M059J (cell line): ENCODE data around the gene HSD11B1L. TPM values are rescaled to one million over a fixed set of nuclear protein-coding genes. Genes with fewer than 3 reads are reported as not detected.

Experiments
- DNase-seq: peaks from one replicate; pipeline ENCODE4 v3.0.0-alpha.2; 2012; ENCODE audit warnings: low read depth
- total RNA-seq: library from RNA; depleted of rRNA; stranded (reverse); fragments of >200 nt; shearing (Covaris generic); gene quantifications from 2 replicates; pipeline ENCODE4 v1.2.3, GENCODE V29; 2014

HSD11B1L gene
- total RNA-seq, 1 experiment from 2014 or later = 13.7 TPM

- DNase-seq = no peak
Measured at GRCh38 chr19:5666921-5667610, 13.8 kb upstream of the HSD11B1L start.

DNA sequence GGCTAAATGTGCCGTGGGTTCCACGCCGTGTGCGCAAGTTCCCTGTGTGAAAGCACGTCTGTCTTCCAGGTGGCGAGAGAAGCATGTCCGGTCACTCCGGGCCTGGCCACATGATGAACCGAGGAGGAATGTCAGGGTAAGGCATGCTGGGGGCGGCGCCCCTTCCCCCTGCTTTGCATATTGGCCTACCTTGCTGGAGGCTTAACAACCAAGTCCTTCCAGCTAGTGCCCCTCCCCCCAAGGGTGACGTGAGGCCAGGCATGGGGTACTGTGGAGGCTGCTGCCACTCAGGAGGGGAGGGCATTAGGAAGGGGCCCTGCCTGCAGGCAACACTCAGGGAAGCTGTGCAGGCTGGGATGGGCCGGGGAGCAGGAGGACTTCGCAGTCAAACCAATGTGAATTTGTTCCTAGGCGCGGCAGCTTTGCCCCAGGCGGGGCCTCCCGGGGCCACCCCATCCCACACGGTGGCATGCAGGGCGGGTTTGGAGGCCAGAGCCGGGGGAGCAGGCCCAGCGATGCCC lies 13.0 kb upstream of the HSD11B1L start:
- no peak for DNase-seq

DNA sequence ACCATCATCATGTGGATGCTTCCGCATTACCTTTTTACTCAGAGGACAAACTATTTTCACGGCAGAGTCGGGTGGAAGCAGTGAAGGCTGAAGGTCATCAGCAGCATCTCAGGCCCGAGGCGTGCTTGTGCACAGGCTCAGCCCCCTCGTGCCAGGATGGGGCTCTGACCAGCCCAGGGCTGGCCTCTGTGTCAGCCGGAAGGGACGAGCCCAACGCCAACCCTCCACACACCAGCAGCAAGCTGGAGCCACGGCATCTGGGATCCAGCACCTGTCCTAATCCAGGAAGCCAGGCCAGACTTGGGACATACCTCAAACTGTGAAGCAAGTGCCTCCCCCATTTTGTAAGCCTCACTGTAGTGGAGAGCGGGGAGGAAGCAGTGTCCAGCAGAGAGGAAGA lies 11.6 kb upstream of the HSD11B1L start:
- DNase-seq = no peak

DNA sequence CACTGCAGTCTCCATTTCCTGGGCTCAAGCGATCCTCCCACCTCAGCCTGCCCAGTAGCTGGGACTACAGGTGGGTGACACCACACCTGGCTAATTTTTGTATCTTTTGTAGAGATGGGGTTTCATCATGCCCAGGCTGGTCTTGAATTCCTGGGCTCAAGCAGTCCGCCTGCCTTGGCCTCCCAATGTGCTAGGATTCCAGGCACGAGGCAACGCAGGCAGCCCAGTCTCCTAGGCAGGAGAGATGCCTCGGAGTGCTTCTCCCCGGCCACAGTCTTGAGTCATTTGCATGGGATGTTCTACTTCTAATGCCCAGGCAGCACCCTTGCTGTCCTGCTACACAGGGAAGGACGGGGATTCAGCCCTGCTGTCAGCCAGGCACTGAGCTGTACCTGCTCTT lies 9.2 kb upstream of the HSD11B1L start:
- DNase-seq = no peak

- no peak for DNase-seq
Measured at GRCh38 chr19:5672708-5673459, 7.9 kb upstream of the HSD11B1L start.

GRCh38 chr19:5673752-5674151 lies 7.1 kb upstream of the HSD11B1L start:
- no peak for DNase-seq

DNA sequence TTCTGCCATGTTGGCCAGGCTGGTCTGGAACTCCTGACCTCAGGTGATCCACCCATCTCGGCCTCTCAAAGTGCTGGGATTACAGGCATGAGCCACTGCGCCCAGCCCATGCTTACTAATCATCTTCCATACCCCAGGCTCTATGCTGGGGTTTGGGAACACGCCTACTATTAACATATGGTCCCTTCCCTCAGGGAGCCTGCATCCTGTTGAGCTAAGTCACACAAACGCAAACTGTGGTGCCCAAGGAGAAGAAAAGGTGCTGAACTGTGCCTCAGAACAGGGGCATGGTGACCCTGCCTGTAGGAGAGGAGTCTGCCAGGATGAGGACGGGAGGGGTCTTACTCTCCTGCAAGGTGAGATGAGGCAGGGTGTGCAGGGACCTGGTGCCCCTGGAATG lies 6.1 kb upstream of the HSD11B1L start:
- no peak for DNase-seq

GRCh38 chr19:5676105-5676771 lies 4.6 kb upstream of the HSD11B1L start:
- DNase-seq = no peak

DNA sequence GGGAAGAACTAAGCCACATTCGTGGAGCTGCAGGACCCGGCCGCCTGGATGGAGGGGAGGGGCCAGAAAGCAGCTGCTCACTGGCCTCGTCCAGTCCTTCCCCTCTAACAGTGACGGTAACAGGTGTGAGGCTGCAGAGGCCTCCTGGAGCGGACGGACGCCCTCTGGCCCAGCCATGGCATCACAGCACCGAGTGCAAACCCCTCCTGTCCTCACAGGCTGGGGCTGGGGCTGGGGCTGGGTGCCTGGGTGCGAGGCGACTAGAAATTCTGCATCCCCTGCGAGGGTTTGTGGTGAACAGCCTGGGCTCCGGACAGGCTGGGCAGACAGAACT lies 4.1 kb upstream of the HSD11B1L start:
- no peak for DNase-seq

DNA sequence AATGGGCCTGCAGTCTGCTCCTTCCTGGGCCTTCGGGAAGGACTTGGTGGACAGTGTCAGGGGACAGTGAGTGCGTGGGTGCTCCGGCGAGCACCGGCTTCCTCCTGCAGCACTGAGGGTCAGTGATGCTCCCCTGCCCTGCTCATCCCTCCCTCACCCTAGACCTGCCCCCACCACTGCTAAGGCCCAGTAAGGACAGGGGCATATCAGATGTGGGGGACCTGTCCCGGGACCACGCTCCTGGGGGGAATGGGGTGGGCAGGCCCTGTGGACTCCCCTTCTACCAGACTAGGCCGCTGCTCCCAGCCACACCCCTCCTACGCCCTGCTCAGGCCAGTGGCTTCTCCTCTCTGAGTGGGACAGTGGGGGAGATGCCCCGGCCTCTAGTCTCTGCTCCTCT lies 3.7 kb upstream of the HSD11B1L start:
- no peak for DNase-seq

GRCh38 chr19:5677580-5677979 lies 3.2 kb upstream of the HSD11B1L start:
- no peak for DNase-seq

GRCh38 chr19:5678071-5678718 lies 2.6 kb upstream of the HSD11B1L start:
- DNase-seq = no peak

GRCh38 chr19:5679289-5680083 lies 1.3 kb upstream of the HSD11B1L start:
- DNase-seq = no peak

DNA sequence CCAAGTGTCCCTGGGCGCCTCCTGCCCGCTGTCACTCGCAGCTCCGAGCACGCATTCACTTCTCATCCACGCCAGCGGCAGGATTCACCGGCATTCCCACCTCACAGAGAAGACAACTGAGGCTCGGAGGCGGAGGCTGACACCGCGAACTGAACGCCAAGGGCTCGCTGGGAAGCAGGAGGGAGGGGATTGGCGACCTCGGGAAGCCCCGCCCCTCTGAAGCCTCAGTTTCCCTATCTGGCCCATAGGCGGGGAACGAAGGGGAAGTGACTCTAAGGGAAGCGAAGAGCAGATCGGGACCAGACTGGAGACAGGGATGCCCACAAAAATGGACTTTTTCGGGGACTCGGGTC lies 767 bp upstream of the HSD11B1L start:
- DNase-seq = no peak

DNA sequence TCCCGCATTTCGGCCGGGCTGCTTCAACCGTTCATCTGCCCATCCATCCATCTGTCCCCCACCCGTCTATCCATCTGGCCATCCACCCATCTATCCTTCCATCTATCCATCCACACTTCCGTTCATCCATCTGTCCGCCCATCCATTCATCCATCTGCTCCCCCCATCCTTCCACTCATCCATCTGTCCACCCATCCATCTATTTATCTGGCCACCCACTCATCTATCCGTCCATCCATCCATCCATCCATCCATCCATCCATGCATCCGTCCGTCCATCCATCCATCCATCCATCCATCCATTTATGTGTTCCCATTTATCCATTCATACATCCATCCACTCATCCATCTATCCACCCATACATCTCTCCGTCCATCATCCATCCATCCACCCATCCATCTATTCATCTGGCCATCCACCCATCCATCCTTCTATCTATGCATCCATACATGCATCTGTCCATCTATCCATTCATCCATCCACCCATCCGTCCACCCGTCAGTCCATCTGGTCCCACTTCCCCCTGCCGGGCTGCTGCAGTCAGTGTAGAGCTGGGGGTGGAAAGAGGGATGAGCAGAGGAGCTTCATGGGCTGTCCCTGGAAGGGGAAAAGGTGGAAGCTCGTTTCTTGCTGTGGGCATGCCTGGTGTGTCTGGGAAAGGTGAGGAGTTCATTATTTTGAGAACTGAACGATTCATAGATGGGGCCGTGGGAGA lies 722 bp downstream of the HSD11B1L start:
- no peak for DNase-seq

- DNase-seq = no peak
Measured at GRCh38 chr19:5682107-5682482, 1.3 kb downstream of the HSD11B1L start.

DNA sequence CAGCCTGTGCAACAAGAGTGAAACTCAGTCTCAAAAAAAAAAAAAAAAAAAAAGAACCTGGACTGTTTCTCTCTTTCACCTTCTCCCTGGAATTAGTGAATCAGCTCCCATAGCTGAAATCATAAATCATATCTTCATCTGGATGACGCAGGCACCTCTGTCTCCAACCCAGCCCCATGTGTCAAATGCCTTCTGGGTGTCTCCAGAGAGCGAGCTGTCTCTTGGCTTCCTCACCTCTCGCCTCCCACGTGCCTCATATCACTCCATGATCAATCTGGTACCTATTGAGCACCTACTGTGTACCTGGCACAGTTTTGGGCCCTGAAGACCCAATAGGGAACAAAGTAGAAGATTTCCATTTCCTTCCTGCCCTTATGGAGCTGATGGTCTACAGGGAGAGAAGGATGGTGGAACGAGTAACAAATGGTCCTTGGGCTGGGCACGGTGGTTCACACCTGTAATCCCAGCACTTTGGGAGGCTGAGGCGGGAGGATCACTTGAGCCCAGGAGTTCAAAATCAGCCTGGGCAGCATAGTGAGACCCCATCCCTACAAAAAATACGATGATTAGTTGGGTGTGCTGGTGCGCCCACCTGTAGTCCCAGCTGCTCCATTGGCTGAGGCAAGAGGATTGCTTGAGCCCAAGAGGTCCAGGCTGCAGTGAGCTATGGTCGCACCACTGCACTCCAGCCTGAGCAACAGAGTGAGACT lies 2.5 kb downstream of the HSD11B1L start:
- no peak for DNase-seq

DNA sequence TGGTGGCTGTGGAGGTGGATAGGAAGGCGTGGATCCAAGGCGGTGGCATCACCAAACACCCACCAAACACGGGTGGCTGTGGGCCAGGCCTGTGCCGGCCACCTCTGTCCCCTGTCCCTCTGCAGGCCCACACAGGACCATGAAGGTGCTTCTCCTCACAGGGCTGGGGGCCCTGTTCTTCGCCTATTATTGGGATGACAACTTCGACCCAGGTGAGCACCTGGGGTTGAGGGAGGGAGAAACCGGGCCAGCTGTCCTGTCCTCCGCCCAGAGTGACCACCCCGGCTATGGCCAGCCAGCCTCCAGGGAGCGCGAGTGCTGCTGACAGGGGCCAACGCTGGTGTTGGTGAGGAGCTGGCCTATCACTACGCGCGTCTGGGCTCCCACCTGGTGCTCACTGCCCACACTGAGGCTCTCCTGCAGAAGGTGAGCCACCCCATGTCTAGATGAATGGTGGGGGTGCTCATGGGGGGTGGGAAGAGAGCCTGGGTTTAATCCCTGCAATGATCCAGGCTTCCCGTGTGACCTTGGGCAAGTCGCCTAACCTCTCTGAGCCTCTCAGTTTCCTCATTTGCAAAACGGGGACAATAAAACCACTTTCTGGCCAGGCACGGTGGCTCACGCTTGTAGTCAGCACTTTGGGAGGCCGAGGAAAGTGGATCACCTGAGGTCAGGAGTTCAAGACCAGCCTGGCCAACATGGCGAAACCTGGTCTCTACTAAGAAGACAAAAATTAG lies 4.0 kb downstream of the HSD11B1L start:
- no peak for DNase-seq

GRCh38 chr19:5686326-5686646 lies 5.5 kb downstream of the HSD11B1L start:
- DNase-seq = no peak
